KOPT-K1 (cell line): Measurements from ENCODE around the gene FOXP1.

Experiments used
- H3K27ac ChIP-seq: fragments of 200-600 bp; sonication (generic); 2 replicates; pipeline ENCODE4 v1.5.1; 2016; ENCODE audit warnings: antibody characterized with exemption, mild to moderate bottlenecking, low read depth, low read length; ENCODE audit not compliant: poor library complexity, severe bottlenecking
- H3K36me3 ChIP-seq: fragments of 200-600 bp; sonication (generic); 2 replicates; pipeline ENCODE4 v1.5.1; 2017; ENCODE audit warnings: antibody characterized with exemption, mild to moderate bottlenecking, low read length, moderate library complexity; ENCODE audit not compliant: insufficient read depth
- H3K9me3 ChIP-seq: fragments of 200-600 bp; sonication (generic); 2 replicates; pipeline ENCODE4 v1.5.1; 2017; ENCODE audit warnings: antibody characterized with exemption, low read length, mild to moderate bottlenecking; ENCODE audit not compliant: insufficient read depth, poor library complexity, severe bottlenecking

The FOXP1 gene

DNA sequence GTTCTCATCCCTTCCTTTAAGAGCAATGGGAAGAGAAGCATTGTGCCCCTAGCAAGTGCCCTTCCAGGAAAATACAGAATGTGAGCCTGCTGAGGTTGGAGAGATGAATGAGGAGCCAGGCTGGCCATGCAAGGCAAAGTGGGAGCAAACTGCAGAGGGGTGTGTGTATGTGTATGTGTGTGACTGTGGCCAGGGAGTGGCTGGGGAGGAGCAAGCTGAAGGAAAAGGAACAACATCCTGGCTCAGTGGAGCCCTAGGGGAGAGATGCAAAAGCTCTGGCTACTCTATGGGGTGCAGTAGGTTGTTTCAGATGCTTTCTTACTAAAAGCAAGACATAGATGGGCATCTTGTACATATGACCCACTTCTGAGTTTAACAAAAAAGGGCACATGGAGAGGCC is 20.6 kb downstream of the FOXP1 start:
- no peaks in the 10 kb centered on the region for H3K36me3 ChIP-seq
- no peaks in the 10 kb centered on the region for H3K9me3 ChIP-seq
- no peak overlapping the region for H3K27ac ChIP-seq

DNA sequence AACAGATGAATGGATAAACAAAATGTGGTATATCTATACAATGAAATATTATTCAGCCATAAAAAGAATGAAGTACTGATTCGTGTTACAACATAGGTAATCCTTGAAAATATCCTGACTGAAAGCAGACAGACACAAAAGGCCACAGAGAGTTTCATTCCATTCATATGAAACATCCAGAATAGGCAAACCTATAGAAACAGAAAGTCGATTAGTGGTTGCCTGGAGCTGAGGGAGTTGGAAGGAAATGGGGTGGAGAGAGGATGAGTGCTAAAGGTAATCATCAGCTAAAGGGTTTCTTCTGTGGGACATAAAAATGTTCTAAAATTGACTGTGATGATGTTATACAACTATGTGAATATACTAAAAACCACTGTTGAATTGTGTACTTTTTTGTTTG is 22.9 kb downstream of the FOXP1 start:
- Histone ChIP-seq H3K27ac (no peak overlapping the region), H3K9me3 (no peaks in the 10 kb centered on the region), H3K36me3 (no peaks in the 10 kb centered on the region)

DNA sequence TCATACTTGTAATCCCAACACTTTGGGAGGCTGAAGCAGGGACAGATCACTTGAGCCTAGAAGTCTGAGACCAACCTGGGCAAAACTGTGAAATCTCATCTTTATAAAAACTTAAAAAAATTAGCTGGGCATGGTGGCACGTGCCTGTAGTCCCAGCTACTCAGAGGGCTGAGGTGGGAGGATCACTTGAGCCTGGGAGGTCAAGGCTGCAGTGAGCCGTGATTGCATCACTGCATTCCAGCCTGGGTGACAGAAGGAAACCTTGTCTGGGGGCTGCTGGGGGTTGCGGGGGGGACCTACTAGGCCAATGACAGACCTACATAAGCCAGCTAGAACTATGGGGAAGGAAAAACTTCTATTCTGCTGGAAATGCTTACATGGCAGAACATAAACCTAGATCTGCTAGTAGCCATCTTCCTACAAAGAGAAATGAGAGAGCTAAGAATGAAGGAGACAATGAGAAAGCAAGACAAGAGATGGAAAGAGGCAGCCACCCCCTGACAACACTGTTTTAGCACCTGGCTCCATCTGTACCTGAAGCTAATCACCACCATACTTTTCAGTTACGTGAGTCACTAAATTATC is 23.9 kb downstream of the FOXP1 start:
- H3K27ac ChIP-seq, result no peak overlapping the region
- no peaks in the 10 kb centered on the region for H3K9me3 ChIP-seq
- H3K36me3 ChIP-seq, result no peaks in the 10 kb centered on the region

DNA sequence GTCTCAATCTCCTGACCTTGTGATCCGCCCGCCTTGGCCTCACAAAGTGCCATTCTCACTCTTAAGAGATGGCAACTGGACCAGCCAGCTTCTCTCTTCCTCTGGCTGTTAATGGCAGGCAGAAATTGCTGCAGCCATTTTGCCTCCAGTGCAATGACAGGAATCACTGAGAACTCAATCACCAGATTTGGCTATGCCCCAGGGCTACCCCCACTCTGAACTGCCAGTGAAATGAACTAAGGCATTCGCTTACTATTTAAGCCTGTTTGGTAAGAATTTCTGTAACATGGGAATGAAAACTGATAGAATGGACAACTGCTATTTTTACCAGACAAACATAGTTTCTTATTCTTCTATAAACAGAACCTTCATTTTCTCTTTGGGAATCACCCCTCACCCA is 24.5 kb downstream of the FOXP1 start:
- Histone ChIP-seq H3K27ac (no peak overlapping the region), H3K36me3 (no peaks in the 10 kb centered on the region), H3K9me3 (no peaks in the 10 kb centered on the region)

DNA sequence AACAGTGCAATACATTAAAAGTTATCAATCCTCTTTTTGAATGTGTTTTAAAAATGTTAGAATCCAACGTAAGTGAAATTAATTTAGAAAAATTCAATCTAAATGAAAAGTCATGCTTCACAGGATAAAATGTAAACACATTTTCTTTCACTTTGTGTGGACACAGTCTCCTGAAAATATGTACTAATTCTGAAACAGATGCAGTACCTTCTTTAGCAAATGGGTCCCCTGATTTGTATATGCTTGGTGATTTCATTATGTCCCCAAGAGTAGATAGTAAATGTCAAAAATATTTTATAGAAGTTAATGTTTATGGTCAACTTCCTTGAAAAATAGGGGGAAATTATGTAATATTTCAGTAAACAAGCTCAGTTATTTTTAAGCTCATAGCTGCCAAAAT is 28.9 kb downstream of the FOXP1 start:
- no peak overlapping the region for H3K27ac ChIP-seq
- H3K9me3 ChIP-seq, result no peaks in the 10 kb centered on the region
- no peaks in the 10 kb centered on the region for H3K36me3 ChIP-seq

DNA sequence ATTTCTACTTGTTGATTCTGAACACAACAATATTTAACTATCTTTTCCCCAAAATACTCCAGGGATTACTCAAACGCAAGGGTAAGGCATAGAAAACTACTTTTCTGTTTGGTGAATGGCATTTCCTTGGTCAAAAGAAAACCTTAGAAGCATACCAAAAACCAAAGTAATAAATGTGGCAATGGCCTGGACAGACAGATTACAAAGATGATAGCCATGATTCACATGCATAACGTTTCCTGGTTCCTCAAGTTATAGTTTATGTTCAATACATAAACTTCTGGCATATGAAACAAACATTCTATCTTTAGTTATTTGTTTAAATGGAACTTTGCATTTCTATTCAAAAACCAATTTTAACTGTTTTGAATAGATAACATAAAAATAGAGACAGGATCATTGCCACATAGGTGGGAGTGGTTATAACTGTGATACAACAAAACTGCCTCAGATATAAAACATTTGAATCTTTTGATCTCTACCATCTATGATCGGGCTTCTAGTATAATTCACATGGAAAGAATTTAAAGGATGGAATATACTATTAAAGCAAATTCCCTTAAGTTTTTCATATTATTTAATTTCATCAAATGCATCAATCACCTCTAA is 32.1 kb downstream of the FOXP1 start:
- Histone ChIP-seq H3K36me3 (no peaks in the 10 kb centered on the region), H3K27ac (no peak overlapping the region), H3K9me3 (no peaks in the 10 kb centered on the region)

DNA sequence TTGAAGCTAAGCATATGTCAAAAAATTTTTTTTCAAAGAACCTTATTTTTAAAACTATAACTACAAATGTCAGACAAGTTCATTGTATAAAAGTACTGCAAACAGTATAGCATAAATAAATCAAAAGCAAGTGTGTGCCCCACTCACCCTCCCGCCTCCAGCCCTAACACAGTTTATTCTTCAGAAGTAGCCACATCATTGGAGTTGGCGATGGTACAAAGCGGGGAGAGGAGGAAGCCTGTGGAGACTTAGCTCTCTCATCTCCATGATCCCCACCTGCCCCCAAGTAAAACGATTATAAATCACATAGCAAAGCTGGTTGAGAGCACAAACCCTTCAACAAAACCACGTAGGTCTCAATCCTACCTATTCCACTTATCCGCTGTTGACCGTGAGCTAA is 33.6 kb downstream of the FOXP1 start:
- Histone ChIP-seq H3K27ac (no peak overlapping the region), H3K36me3 (no peaks in the 10 kb centered on the region), H3K9me3 (no peaks in the 10 kb centered on the region)

DNA sequence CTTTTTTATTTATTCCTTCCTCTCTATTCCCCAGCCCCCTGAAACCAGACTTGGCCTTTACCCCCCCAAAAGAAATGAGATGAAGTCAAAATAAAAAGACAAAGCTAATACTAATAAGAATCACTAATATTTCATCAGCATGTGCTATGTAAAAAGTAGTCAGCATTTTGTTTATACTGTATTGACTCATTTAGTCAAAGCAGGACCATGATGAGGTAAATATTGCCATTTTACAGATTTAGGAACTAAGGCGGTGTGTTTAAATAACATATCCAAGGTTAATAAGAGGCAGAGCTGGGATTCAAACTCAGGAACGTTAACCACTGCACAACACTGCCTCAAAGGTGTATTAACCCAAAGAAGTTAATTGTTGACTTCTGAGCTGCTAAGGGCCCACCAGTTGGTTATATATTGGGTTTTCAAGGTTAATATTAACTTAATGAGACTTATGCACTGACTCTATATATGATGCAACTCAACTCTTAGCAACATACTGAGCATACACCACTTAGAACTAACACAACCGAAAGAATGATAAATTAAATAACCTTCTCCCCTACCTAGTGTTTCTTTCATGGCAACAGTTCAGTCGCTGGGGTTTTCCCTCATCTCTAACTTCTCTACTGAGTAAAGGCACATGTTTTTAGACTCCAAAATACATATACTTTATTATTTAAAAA is 34.7 kb downstream of the FOXP1 start:
- no peaks in the 10 kb centered on the region for H3K36me3 ChIP-seq
- no peaks in the 10 kb centered on the region for H3K9me3 ChIP-seq
- H3K27ac ChIP-seq, result no peak overlapping the region

DNA sequence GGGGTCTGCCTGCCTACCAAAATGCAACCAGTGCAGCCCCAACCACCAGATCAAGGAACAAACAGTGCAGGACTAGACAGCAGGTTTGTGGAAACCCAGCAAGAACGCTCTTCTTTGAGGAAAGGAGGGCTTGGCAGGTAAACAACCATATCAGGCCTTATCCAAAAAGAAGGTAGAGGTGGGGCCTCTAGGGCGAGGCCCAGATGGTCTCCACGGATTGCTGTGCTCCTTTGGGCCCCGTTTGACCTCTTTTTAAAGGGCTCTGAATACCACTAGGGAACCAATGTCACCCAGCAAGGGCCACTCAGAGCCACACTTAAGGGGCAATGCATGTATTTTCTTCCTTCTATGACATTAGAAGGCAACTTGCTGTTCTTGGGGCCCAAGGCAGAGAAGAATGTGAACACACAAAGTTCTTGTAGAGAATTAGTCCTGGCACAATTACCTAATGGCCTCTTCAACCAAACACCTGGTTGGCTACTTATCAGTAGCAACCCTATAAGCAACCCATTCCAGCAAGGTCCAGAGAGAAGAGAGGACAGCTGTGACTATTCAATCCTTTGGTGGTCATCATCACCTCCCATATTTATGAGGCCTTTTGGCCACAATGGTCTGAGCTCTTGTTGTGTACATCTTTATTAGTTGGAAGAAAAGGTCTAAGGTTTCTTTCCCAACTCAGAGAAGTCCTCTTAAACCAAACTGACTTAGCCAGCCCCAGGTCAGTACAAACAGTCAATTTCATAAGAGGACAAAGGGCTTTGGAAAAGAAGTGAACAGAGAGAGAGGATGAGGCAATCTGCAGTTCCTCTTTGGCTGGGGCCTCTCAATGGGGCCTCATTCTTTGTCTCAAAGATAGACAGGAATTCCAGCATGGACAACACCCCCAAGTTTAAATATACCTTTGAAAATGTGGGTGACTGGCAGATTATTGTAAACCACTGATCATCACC is 36.0 kb downstream of the FOXP1 start:
- Histone ChIP-seq H3K9me3 (no peaks in the 10 kb centered on the region), H3K27ac (no peak overlapping the region), H3K36me3 (no peaks in the 10 kb centered on the region)

DNA sequence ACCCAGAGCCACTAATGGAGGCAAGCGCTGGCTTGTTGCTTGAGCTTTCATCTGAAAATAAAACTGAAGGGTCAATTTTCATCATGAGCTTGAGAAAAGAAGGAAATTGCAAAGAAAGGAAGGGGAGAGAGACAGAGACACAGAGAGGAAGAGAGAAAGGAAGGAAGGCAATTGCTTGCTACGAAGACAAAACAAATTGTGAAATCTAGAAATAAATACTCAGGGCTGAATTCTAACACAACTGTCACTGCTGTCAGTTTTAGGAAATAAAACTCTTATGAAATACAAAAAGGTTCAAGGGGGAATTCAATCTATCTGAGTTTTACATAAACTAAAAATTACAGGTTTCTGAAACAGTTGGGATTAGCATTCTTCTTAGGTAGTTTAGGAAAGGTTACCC is 36.7 kb downstream of the FOXP1 start:
- no peaks in the 10 kb centered on the region for H3K36me3 ChIP-seq
- no peak overlapping the region for H3K27ac ChIP-seq
- no peaks in the 10 kb centered on the region for H3K9me3 ChIP-seq

DNA sequence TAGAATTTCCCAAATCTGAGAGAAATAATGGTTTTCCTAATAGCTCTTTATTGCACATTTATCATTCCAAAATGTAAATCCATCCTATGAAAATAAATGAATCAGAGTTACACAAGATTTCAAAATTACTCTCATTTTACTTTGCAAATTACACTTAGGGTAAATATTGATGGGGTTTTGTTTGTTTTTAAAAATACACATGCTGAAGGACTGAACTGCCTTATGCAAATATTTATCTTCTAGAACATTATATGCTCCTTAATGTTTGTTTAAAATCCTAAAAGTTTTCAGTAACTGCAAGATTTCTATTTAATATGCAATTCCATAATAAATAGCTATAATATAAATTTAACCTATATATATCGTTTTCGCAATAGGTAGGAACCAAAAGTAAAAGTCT is 38.2 kb downstream of the FOXP1 start:
- H3K9me3 ChIP-seq, result no peaks in the 10 kb centered on the region

DNA sequence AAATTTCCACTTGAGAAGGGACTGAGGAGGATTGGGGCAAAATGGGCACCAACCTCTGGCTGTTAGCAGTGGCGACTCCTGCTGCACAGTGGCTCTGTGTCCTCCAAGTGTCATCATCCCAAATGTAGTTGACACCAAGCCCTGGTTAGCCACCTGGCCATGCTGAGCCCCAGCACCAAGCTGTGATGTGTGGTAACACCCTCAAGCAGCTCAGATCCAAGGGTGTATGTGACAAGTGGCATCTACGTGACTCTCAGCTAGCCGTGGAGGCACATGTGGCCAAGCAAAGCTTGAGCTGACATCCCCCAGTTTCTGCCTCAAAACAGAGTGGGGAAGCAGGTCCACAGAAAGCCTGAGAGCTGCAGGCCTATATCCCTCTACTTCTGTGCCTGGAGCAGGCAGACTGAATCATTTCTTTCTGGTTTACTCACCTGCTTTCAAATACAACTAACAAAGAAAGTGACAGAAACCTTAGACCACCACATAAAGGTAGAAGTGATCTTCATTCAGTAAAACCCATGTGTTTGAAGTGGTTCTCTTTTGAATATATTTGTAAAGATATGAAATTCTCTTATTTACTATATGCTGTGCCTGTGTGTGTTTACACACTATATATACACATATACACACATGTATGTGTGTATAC is 40.0 kb downstream of the FOXP1 start:
- Histone ChIP-seq H3K36me3 (no peaks in the 10 kb centered on the region), H3K27ac (no peak overlapping the region), H3K9me3 (no peaks in the 10 kb centered on the region)

More for the DNA sequence above, 38.2 kb downstream of the FOXP1 start:
- H3K27ac ChIP-seq, result no peak overlapping the region
- H3K36me3 ChIP-seq, result no peaks in the 10 kb centered on the region

DNA sequence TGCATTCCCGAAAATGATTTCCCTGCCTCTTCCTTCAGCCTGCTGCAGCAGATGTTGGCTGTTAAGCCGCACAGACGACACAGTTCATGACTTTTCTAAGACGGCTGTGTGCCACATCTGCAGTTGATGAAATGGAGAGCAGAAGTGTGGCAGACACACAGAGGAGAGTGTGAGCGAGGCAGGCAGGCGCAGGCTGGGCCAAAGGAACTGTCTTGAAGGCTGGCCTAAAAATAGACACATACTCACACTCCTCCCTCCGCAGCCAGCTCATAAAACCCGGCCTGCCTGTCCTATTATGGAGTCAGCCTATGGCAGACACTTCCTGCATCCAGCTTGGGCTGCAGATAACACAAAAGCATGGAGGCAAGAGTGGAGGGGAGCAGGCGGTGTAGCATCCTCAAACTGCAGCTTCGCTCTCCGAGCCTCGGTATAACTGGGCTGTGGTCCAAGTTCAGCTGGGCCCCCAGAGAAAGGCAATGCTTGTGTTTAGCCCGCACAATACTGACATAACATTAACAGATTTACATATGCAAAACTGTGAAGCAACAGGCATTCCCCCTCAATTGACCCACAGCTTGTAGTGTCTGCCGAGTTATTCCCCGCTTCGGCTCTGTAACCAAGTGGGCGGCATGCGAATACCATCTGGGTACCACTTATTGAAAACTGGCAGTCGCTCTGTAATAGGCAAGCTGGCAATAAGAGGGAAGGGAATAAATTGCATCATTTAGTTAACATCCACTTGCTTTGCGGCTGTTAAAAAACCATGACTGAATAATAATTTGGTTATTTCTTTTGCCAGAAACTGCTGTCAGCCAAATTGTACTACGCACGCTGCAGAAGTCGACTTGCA is 40.8 kb downstream of the FOXP1 start:
- Histone ChIP-seq H3K9me3 (no peaks in the 10 kb centered on the region), H3K27ac (no peak overlapping the region), H3K36me3 (no peaks in the 10 kb centered on the region)

DNA sequence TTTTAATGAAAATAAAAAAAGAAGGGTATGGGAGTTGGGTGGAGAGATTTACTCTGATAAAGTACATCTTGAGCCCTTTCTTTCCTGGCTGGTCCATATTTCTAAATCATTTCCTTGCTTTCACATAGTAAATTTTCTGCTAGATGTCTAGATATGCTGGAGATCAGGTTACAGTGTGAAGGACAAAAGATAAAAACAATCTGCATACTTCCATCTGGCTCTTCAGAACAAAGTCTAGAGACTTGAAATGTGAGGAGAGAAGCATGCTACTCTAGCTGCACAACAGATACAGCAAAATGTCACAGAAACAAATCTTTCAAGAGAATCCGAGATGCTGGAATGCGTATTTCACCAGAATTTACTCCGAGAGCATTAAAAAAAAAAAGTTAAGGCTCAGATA is 42.2 kb downstream of the FOXP1 start:
- Histone ChIP-seq H3K27ac (no peak overlapping the region), H3K36me3 (no peaks in the 10 kb centered on the region), H3K9me3 (no peaks in the 10 kb centered on the region)
